Measurements from ENCODE around the gene EEFSEC.

DNA sequence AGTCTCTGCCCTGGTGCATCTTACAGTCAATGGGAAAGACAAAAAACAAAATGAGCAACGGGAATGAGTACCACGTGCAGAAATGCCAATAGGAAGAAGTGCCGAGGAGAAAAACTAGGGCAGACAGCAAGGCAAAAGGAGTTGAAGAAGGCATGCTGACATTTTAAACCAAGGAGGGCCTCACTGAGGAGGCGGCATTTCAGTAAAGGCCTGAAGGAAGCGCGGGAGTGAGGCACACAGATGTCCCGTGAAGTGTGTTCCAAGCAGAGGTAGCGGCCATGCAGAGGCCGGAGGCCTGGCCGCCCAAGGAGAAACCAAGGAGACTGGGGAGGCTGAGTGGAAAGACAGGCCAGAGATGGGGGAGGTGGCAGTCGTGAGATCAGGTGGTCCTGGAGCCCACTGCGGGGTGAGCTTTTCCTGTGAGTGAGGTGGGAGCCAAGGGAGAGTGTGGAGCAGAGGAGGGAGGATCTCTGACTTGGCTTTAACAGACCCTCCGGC is 278.6 kb downstream of the EEFSEC start:
- no peak for TF ChIP-seq POLR2A (IDR thresholded peaks at IDR 0.05)
- TF ChIP-seq, protein P1, sequence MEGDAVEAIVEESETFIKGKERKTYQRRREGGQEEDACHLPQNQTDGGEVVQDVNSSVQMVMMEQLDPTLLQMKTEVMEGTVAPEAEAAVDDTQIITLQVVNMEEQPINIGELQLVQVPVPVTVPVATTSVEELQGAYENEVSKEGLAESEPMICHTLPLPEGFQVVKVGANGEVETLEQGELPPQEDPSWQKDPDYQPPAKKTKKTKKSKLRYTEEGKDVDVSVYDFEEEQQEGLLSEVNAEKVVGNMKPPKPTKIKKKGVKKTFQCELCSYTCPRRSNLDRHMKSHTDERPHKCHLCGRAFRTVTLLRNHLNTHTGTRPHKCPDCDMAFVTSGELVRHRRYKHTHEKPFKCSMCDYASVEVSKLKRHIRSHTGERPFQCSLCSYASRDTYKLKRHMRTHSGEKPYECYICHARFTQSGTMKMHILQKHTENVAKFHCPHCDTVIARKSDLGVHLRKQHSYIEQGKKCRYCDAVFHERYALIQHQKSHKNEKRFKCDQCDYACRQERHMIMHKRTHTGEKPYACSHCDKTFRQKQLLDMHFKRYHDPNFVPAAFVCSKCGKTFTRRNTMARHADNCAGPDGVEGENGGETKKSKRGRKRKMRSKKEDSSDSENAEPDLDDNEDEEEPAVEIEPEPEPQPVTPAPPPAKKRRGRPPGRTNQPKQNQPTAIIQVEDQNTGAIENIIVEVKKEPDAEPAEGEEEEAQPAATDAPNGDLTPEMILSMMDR (IDR thresholded peaks at IDR 0.05): no peak
